ENCODE data around the gene DLG2.
"Not testable (repeated sequence)": the region's sequence is repeated elsewhere in the genome, so short reads cannot be mapped to it uniquely, and the experiment has no call there.

The DLG2 gene

DNA sequence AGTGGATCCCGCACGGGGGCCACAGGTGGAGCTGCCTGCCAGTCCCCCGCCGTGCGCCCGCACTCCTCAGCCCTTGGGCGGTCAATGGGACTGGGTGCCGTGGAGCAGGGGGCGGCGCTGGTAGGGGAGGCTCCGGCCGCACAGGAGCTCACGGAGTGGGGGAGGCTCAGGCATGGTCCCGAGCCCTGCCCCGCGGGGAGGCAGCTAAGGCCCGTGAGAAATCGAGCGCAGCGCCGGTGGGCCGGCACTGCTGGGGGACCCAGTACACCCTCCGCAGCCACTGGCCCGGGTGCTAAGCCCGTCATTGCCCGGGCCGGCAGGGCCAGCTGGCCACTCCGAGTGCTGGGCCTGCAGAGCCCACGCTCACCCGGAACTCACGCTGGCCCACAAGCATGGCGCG, 1318.7 kb downstream of the DLG2 start:
- DNase-seq (ENCODE audit: low read depth in 2 of 3, low spot score in 1 of 3): not testable (repeated sequence)

DNA sequence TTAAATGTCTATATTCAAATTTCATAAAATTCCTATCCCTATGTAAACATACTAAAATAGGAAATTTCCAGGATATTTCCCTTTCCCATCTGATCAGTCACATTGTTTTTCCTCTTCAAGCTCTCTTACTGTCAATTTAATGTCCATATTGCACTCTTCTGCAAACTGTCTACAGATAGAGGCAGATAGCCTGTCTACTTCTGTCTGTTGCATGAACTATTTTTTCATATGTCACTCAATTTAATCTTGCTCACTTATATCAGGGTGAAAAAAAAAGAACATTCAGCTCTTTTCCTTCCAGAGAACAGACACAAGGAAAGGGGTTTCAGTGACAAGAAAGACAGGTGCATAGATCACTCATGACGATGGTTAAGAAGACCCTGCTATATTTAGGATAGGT, 1327.1 kb downstream of the DLG2 start:
- no peak for DNase-seq (ENCODE audit: low read depth in 2 of 3, low spot score in 1 of 3)

DNA sequence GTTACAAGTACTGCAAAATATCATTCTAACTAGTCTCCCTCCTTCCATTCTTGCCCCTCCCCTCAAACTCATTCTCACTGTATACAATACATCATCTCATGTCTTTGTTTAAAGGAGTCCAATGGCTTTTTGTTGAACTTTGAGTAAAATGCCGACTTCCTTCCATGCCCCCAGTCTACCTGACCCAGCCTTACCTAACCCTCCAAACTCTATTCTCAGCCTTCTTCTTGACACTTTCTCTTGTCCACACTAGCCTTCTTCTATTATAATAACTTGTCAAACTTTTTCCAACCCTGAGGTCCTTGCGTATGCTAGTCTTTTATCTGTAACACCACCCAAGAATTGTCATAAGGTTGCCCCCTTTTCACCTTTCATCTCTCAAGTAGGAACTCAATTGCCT, 1329.6 kb downstream of the DLG2 start:
- no peak for DNase-seq (ENCODE audit: low read depth in 2 of 3, low spot score in 1 of 3)

DNA sequence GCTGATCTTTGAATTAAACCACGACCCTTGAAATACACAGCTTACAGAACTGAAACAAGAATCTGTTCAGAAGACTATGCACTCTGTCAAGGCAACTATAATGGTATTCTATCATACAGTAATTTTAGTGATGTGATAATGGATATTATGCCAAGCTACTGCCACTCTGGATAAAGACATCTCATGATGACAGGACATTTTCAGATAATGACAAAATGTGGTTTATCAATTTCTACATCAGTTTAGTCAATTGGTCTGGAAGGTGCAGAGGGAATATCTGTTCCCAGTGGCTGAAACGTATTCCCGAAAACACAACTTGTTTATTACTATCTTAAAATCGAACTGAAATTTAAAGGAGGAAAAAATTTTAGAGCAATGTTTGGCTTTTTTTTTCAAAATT, 1331.3 kb downstream of the DLG2 start:
- DNase-seq (ENCODE audit: low read depth in 2 of 3, low spot score in 1 of 3): no peak

DNA sequence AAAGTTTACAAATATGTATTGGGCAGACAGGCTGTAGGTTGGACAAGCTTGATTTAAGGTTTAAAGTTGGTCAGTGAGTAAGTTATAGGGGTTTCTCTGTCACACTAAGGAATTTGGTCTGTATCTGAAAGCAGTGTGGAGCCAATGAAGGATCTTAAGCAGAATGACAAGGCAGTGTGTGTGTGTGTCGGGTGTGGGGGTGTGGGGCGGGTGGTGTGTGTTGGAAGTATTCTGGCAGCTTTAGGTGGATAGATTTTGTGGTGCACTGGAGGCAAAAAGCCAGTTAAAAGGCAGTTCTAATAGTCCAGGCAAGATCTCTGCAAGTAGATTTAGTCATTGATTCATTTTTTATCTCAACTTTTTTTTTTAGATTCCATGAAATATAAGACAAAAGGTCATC, 1334.2 kb downstream of the DLG2 start:
- DNase-seq (ENCODE audit: low read depth in 2 of 3, low spot score in 1 of 3): no peak

DNA sequence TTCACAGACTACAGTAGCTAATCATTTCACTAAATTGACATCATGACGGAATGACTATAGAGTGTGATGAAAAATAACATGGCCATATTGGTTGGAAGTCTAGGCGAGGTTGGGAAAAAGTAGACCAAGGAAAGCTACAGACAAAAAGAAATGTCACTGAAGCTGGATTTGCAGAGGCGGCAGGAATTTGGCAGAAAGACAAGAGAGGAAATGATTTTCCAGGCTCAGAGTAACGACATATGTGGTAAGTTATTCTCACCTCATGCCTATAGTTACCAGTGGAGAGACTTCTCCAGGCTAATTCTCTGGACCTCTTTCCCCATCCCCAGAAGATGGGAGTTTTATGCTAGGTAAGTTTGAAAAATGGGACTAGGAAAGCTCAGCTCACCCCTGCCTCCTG, 1335.1 kb downstream of the DLG2 start:
- DNase-seq (ENCODE audit: low read depth in 2 of 3, low spot score in 1 of 3): no peak

DNA sequence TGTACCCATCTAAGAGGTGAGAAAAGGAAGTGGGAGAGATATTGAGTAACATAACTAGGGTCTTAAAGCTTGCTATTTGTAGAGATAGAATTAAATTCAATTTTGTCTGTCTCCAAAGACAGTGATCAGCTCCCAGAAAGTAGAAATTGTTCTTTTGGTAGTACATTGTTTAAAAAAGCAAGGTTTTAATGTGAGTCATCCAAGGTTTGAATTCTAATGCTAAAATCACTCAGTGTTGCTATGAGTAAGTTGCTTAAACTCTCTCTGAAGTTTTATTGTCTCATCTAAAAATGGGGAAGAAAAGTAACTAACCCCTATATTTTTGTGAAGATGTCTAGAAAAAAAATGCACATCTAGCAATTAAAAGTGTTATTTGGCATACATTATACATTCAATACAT, 1336.5 kb downstream of the DLG2 start:
- DNase-seq (ENCODE audit: low read depth in 2 of 3, low spot score in 1 of 3): no peak

DNA sequence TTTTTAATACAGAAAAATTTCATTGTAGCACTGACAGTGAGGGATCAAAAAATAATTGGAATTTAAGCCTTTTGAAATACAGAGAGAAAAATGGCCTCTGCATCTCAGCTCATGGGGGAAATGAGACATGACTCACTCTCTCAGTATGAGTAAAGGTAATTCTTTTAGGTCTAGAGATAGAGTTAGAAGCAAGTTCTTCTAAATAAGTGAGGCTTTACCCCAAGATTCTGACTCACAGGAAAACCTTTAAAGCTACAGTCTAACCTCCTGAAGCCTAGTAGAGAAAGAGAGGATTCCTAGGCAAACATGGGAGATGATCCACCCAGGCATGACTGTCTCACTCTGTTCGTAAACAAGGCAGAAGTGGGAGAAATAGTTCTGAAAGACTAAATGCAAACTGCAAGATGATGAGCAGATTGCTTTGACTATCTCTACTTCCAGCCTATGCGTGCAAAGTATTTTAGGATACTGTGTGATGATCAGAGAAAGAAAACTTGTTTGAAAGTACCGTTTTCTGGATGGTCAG, 1337.7 kb downstream of the DLG2 start:
- DNase-seq (ENCODE audit: low read depth in 2 of 3, low spot score in 1 of 3): no peak

DNA sequence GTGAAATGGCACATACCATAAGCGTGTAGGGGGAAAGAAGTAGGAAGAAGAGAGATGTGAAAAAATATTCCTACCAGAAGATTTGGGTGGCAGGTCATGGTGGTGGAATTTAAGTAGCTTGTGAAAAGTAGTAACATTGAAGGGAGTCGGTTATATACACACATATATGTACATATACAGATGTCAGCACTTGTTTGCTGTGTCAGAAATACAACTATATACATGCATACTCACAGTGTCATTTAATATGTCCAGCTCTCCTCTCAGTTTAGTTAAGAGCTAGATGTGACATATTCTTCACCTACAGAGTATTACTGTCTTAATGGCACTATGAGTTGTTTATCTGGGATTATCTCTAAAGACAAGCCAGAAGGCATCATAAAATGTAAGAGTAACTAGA, 1353.6 kb downstream of the DLG2 start:
- DNase-seq (ENCODE audit: low read depth in 2 of 3, low spot score in 1 of 3): no peak

DNA sequence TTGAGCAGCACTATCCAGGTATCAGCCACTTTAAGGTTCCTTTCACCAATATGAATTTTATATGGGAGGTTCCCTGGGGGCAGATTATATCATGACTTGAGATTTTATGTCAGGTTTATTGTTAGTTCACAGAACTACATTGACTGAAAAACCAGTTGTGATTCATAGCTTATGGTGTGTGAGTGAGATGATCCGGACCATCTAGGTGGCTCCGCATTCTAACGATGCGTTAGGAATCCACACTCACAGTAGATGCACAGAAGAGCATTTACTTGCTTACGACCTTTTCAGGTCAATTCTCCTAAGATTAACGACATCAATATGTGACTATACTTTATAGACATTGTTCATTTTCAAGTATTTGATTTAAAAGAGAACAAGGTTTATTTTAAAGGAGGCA, 1356.7 kb downstream of the DLG2 start:
- DNase-seq (ENCODE audit: low read depth in 2 of 3, low spot score in 1 of 3): no peak

DNA sequence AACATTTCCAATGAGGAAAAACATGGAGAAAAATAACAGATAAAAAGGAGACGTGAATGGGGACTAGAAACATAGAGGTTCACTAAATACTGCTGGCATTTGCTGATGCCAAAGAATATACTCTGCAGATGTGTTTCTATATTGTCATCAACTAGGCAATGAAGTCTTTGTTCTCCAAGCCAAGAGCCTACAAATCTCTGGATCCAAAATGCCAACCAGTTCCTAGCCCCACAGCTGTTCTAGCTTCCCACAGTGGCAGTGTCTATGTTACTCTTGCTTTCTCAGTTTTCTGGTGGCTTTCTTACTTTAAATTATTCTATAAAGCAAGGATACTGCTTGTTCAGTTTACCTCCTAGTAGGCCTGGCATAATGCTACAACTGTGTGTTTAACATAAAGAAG, 1363.1 kb downstream of the DLG2 start:
- DNase-seq (ENCODE audit: low read depth in 2 of 3, low spot score in 1 of 3): no peak

DNA sequence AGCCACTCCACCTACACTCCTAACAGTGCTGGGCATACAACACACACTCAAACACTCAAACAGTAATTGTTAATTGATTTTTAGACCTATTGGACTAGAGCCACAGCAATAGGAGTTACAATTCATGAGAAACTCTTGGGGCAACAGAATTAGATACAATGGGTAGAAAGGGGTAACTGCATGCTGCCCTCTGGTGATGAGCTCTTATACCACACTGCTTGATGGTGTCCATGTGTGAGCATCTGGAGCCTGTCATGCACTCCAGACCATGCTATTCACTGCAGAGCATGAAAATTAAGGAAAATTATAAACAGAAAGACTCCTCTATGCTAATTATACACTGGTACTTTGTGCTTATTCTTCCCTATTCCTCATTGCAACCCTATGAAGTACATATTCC, 1365.4 kb downstream of the DLG2 start:
- no peak for DNase-seq (ENCODE audit: low read depth in 2 of 3, low spot score in 1 of 3)

DNA sequence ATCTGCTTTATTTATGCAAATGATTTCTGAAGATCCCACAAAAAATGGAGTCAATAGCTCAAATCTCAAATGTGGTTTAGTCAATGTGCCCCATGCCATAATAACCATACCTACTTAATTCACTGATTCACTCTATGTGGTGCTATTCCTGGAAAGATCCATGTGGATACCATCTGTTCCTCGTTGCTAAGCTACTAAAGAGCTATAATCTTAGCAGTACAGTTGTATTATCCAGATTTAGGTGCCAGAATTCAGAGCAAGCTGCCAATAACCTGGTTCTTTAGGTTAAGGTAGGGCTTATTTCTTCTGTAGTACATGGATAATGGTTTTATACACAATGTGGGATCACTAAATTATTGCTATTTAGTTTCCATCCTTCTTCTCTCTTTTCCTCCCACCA, 1366.3 kb downstream of the DLG2 start:
- DNase-seq (ENCODE audit: low read depth in 2 of 3, low spot score in 1 of 3): no peak

DNA sequence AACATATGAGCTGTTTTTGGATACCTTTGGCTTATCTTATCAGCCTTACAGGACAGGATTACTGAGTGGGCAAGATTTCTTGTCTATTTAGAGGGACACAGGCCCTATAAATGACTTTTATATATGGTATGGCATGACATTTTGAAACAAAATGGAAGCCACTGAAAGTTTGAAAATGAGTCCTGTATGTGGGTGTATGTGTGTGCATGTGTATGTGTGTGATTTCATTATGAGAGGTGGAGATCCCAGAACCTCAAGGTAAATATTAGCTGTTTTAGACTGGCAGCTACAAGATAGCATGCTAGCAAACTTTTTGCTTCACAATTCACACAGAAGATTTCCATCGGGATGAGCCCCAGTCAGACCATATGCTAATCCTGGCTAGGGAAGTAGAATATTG, 1370.5 kb downstream of the DLG2 start:
- DNase-seq (ENCODE audit: low read depth in 2 of 3, low spot score in 1 of 3): no peak

DNA sequence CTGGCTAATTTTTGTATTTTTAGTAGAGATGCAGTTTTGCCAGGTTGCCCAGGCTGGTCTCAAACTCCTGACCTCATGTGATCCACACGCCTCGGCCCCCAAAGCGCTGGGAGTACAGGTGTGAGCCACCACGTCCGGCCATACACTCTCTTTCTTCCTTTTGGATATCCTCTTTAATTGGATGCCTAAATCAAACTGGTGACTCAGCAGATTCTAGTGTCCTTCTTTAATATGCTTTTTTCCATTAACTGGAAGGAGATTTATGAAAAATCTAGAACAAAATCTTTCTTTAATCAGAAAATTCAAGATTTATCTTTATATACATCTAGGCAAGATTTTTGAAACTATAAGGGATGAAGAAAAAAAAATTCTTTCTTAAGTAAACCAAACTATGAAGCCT, 1371.7 kb downstream of the DLG2 start:
- DNase-seq (ENCODE audit: low read depth in 2 of 3, low spot score in 1 of 3): no peak

DNA sequence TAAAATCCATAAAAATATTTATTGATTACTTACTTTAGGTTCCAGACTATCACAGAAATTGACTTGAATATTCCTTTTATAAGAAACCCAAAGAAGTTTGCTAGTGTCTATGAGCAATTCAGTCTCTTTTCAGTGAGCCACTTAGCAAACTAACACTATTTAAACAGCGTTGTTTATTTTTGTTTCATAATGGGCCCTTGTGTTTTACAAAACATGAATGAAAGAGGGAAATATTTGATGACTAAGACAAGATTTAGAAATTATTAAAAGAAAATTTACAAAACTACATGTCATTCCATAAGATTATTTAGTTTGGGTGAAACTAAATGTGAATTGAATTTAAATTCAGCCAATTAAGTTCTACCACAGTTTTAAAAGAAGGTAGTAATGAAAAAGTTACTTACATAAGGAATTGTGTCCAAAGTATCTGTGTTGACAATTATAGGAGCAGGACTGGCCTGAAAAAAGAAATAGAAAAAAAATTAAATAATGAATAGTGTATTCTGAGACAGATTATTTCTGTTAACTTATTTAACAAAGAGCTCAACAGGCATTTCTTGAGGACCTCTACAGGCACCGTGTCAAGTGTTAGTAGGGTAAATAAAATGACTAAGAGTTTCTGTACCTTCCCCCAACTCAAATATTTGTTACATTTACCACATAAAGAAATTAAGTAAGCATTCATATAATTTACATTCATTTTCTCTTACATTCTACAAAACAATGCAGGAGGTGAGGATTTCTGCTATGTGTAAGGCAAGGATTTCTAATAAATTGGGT, 1376.1 kb downstream of the DLG2 start:
- no peak for DNase-seq (ENCODE audit: low read depth in 2 of 3, low spot score in 1 of 3)

DNA sequence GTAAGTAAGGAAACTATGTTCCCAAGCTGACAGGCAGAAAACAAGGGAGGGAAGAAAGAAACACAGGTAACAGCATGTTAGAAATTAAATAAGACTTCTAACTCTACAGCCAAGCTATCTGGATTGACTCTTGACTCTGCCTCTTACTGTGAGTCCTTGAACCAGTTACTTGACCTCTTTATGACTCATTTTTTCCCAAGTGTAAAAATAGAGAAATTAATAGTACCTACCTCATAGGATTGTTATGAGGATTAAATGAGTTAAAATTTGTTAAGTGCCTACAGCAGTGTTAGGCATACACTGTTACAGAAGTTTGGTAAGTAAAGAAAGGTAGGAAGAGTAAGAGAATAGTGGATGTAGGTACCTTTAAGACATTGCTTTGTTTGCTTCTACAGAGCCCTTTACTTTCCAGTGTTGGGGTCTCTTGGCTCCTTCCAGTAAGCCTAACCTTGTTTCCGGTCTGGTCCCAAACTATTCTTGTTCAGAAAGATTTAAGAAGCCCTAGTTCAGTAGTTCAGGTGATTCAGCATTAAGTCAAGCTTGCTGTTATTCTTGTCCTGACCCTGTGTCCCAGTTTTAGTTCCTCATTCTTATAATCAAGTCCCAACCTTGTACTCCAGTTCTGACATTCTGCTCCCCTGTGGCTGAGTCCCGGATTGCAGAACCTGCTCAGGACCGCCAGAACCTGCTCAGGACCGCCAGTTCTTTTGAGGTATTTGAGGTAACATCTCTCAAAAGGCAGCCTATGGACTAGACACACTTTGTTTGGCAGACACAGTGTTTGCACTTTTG, 1377.6 kb downstream of the DLG2 start:
- no peak for DNase-seq (ENCODE audit: low read depth in 2 of 3, low spot score in 1 of 3)

DNA sequence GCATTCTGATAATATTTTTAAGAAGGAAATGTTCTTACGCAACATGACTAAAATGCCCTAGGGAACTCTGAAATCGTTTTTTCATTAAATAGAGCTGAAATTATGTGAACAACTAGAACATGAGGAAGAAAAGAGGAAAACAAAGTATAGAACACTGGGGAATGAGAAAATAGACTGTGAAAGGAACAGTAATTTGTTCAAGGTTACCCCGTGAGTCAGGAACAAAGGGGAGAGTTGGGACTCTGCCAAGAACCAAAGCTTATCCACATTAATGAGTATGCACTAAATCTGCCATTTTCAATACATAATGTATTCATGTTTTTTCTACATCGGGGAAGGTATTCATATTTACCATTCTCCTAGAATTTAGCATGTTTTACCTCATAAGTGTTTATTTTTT, 1379.2 kb downstream of the DLG2 start:
- DNase-seq (ENCODE audit: low read depth in 2 of 3, low spot score in 1 of 3): no peak

DNA sequence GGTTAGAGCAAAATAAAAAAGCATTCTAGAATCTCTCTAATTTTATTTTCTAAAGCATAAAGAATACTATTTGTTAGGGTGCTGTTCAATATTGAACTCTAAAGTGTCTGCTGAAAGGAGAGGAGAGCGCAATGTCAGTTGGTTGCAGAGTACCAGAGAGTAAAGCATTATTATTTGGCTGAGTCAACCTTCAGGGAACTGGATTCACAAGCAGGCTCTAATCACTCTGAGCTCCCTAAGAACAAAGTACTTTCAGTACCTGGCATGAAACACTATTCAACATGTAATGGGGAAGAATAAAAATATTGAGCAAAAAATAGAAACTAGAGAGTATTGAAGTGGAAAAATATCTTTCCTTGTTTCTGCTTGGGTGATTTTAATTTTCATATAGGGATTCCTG, 1380.0 kb downstream of the DLG2 start:
- no peak for DNase-seq (ENCODE audit: low read depth in 2 of 3, low spot score in 1 of 3)

DNA sequence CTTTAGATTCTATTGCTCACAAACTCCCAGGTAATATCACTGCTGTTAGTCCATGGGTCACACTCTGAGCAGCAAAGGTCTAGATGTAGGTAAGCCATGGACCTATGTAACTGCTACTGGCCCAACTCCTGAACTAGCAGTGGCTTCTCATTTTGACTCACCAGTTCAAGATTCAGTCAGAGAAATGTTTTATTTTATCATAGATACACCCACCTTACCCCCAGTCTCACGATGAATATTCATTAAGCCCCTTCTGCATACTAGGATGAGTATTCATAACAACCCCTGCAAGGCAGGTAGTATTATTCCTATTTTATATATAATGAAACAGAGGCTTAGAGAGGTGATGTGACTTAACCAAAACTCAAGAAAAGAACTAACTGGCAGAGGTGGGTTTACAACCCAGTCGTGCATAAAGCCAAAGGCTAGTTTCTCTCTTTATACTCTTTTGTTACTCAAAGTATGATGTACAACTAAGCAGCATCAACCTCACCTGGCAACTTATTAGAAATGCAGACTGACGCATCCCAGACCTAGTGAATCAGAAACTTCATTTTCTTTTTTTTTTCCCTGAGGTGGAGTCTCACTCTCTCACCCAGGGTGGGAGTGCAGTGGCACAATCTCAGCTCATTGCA, 1383.4 kb downstream of the DLG2 start:
- no peak for DNase-seq (ENCODE audit: low read depth in 2 of 3, low spot score in 1 of 3)

DNA sequence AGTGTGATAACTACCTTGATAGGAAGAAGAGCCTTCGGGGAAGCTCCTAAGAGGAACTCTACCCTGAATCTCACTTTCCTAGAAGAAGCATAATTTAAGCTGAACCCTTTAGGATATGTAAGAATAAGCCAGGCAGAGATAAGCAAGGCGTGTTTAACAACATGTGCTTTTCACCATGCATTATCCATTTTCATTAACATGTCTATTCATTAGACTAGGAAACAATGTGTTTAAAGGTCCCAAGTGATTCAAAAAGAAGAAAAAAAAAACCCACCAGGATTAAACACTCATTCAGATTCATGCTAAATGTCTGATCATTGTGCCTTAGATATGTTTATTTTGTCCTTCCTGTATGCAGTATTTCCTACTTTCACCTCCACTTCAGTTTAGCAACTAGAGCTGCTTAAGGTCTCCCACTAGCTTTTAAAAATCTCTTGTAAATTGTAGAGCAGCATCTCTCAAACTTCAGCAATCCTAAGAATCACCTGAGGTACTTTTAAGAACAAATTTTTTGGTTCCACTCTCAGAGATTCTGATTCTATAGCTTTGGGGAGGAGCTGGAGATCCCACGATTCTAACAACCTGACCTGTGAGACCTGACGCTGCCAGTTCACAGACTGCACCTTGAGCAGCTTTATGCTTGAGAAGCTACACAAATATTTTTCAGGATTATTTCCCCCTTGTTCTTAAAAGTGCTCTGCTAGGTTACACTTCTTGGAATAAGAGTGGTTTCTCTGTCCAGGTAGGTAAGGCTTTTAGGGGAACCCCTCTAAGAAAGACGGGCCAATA, 1385.6 kb downstream of the DLG2 start:
- no peak for DNase-seq (ENCODE audit: low read depth in 2 of 3, low spot score in 1 of 3)

Data from stimulated activated CD4-positive, alpha-beta T cell treated with anti-CD3 and anti-CD28 coated beads, Interleukin-12 subunit alpha, Interleukin-12 subunit beta, amount 100 ng/mL, for 48 hours (primary cell).